ENCODE results near the gene MCL1.

DNA sequence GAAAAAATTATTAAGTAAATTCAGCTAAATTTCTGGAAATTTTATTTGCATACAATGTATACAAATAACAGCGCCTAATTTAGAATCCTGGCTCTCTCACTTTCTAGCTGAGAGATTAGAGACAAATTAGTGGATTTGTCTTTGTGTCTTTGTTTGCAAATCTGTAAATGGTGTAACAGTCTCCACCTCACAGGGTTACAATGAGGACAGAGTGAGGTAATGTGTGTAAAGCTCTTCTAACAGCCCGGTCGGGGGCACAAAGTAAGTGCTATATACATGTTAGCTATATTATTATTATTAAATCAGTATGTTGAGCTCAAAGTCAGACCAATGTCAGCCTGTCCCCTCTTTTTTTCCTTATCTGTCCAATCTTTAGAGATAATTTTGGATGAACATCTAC is 35.2 kb downstream of the MCL1 start:
- no peak for TF ChIP-seq CTCF (IDR thresholded peaks at IDR 0.05; ENCODE audit: low read depth, low read length, poor library complexity, severe bottlenecking)
- TF ChIP-seq EZH2phosphoT487 (IDR thresholded peaks at IDR 0.05; ENCODE audit: borderline replicate concordance, low read length): no peak

Data from DOHH2 (cell line).